ENCODE measurements around the gene ALMS1.
"Not testable (repeated sequence)": the region's sequence is repeated elsewhere in the genome, so short reads cannot be mapped to it uniquely, and the experiment has no call there.

The ALMS1 gene

DNA sequence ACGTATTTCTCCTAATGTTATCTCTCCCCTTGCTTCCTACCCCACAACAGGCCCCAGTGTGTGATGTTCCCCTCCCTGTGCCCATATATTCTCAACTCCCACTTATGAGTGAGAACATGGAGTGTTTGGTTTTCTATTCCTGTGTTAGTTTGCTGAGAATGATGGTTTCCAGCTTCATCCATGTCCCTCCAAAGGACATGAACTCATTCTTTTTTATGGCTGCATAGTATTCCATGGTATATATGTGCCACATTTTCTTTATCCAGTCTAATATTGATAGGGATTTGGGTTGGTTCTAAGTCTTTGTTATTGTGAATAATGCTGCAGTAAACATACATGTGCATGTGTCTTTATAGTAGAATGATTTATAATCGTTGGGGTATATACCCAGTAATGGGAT, 119.2 kb downstream of the ALMS1 start:
- not testable (repeated sequence) for DNase-seq

DNA sequence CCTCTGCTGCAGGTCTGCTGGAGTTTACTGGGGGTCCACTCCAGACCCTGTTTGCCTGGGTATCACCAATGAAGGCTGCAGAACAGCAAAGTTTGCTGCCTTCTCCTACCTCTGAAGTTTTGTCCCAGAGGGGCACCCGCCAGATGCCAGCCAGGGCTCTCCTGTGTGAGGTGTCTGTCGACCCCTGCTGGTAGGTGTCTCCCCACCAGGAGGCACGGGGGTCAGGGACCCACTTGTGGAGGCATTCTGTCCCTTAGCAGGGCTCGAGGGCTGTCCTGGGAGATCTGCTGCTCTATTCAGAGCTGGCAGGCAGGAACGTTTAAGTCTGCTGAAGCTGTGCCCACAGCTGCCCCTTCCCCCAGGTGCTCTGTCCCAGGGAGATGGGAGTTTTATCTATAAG, 124.8 kb downstream of the ALMS1 start:
- DNase-seq: not testable (repeated sequence)

DNA sequence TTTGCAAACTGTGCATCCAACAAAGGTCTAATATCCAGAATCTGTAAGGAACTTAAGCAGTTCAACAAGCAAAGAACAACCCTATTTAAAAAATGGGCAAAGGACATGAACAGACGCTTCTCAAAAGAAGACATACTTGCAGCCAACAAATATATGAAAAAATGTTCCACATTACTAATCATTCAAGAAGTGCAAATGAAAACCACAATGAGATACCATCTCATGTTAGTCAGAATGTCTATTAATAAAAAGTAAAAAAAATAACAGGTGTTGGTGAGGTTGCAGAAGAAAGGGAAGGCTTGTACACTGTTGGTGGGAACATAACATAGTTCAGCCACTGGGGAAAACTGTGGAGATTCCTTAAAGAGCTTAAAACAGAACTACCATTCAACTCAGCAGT, 130.4 kb downstream of the ALMS1 start:
- DNase-seq: no peak

DNA sequence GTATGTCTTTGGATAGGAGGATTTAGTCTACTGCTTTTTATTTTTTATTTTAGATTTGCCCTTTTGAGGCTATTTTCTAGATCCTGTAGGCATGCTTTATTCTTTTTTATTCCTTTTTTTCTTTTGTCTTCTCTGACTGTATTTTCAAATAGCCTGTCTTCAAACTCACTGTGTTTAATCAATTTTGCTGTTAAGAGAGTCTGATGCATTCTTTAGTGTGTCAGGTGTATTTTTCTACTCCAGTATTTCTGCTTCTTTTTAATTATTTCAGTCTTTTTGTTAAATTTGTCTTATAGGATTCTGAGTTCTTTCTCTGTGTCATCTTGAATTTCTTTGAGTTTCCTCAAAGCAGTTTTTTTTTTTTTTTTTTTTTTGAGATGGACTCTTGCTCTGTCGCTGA, 143.1 kb downstream of the ALMS1 start:
- DNase-seq: no peak

DNA sequence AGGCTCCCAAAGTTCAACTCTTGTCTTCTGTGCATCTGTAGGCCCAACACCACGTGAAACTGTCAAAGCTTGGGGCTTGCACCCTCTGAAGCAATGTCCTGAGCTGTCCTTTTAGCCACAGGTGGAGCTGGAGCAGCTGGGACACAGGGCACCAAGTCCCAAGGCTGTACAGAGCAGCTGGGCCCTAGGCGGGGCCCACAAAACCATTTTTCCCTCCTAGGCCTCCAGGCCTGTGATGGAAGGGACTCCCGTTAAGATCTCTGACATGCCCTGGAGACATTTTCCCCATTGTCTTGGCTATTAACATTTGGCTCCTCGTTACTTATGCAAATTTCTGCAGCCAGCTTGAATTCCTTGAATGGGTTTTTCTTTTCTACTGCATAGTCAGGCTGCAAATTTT, 145.1 kb downstream of the ALMS1 start:
- not testable (repeated sequence) for DNase-seq

DNA sequence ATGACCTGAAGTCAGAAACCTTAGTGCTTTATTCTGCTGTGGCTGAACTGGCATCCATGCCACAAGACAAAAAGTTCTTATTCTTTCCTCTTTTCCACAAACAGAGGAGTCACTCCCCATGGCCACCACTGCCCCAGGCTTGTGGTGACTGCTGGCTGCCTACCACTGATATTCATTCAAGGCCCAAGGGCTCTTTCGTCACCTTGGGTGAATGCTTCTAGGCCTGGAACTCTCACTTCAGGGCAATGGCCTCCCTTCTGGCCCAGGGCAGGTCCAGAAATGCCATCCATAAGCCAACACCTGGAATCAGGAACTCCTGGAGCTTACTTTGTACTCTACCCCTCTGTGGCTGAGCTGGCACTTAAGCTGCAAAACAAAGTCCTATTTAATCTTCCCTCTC, 146.7 kb downstream of the ALMS1 start:
- no peak for DNase-seq

DNA sequence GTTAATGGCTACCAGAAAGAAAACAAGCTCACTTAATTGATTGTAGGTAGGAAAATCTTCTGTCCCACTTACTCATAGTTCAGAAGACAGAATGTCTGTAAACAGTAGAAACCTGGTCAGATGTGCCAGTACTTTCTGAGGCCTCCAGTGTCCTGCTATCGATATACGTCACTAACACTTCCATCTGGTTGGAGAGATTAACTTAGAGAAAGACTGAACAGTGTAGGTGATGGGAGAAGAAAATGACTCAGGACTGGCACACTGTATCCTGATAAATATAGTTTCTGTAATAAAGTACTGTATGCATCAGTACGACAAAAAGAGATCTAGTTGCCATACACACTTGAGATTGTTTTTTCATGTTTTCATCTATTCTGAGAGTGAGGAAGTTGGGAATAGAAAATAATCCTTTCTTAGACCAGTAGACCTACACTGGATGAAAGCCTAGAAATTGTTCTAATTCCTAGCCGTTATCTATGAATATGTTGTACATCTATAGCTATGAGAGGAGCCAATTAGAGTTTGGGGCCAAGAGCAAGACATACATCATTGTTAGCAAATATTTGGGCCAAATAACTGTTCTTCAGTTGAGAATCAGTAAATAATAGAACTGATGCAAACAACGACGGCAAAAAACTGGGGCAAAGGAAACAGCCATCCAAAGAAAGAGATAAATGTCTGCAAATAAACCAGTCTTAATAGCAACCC, 150.7 kb downstream of the ALMS1 start:
- no peak for DNase-seq

DNA sequence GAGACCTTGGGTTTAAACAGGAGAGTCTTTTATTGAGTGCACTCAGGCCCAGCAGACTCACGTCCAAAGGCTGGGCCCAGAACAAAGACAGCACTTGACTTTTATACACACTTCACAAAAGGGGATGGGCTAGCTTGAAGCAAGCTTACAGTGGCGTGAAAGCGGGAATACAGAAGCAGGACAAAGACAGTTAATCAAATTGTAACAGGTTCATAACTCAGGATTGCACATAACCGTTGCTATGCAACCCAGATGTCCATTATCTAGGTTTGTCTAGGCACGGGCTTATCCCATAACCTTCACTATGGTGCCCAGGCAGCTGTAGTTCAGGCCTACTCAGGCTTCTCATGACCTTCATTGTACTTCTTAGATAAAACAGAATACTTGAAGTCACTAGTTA, 175.2 kb downstream of the ALMS1 start:
- DNase-seq: not testable (repeated sequence)

DNA sequence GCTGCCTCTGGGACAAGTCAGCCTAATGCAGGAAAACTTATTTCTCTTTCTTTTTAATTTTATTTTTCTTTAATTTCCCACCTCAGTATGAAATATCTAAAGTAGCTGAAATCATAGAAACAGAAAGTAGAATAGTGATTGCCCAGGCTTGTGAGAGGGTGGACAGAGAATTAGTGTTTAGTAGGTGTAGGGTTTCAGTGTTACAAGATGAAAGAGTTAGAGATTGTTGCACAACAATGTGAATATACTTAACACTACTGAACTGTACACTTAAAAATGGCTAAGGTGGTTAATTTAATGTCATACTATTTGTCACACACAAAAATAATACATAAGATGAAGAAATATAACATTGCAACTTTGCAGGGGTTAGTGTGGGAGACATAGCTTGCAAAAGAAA, 175.8 kb downstream of the ALMS1 start:
- DNase-seq: no peak

DNA sequence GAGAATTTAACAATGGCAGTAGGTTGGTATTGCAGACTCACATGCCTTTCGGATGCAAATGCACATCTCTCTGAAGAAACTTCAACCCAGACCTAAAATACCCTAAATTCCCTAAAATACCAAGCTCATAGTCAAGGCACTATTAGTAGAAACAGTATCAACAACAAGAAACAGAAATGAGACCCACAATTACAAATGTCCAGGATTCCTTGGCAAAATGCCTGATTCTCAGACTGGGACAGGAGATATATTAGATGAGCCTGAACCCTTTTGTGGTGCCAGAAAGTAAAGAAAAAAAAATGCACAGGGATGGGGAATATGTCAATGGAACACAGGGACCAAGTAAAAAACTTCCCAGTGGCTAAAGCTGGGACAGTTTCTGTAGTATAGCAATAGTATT, 179.3 kb downstream of the ALMS1 start:
- DNase-seq: no peak

DNA sequence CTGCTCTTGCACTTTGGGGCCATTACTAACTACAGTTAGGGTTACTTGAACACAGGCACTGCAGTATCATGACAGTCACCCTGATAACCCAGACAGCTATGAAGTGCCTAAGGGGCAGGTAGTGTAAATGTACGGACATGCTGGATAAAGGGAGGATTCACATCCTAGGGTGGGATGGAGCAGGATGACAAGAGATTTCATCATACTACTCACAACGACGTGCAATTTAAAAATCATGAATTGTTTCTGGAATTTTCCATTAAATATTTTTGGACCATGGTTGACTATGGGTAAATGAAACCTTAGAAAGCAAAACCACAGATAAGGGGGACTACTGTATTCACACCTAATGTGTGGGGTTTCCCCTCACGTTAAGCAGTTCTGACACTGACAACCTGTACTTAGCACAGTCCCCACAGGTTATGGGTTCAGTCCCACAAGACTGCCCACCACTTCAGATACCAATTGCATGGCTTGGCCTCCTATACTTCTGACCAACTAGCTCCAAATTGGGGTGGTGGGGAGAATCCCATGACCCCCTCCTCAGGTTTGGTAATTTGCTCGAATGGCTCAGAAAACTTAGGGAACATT, 180.7 kb downstream of the ALMS1 start:
- no peak for DNase-seq

DNA sequence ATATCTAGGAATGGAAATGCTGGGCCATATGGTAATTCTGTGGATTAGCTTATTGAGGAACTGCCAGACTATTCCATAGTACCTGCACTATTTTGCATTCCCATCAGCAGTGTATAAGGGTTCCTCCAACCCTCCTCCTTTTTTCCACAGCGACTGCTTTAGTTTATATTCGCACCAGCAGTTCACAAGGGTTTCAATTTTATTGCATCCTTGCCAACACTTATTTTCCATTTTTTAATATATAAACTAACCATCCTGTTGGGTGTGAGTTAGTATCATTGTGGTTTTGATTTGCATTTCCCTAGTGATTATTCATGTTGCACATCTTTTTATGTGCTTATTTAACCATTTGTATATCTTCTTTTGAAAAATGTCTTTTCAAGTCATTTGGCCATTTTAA, 189.6 kb downstream of the ALMS1 start:
- no peak for DNase-seq

DNA sequence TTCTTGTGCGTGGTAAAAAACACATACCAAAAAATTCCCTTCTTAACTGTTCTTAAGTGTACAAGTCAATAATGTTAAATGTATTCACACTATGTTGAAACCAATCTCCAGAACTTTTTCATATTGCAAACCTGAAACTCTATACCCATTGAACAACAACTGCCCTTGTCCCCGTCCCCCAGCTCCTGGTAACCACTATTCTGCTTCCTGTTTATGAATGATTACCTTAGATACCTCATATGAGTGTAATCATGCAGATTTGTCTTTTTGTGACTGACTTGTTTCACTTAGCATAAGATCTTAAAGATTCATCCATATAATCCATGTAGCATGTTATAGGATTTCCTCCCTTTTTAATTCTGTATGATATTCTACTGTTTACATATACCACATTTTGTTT, 196.7 kb downstream of the ALMS1 start:
- no peak for DNase-seq

DNA sequence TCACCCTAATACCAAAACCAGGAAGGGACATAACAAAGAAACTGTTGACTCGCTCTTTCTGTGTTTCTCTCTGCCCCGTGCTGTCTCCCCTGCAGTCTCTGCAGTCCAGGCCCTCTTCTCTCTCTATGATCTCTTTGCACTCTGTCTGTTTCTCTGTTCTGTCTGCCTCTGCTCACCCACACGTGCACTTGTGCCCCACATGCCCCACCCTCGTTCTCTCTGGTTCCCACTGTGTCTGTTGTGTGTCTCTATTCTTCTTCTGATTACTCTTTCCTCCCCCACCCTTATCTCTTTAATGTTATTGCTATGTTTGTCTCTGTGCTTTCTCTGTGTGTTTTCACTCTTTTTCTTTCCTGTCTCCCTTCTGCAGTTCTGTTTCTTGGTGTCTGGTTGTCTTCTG, 202.5 kb downstream of the ALMS1 start:
- no peak for DNase-seq

DNA sequence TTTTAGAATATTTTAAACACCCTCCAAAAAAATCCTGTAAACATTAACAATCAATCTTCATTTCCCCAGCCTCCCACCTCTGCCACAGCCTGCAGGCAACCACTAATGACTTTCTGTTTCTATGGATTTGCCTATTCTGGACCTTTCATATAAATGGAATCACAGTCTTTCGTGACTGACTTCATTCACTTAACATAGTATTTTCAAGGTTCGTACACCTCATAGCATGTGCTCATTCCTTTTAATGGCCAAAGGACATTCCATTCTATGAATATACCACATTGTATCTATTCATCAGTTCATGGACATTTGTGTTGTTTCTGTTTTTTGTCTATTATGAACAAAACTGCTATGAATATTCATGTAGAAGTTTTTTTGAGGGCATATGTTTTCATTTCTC, 208.0 kb downstream of the ALMS1 start:
- DNase-seq: no peak

DNA sequence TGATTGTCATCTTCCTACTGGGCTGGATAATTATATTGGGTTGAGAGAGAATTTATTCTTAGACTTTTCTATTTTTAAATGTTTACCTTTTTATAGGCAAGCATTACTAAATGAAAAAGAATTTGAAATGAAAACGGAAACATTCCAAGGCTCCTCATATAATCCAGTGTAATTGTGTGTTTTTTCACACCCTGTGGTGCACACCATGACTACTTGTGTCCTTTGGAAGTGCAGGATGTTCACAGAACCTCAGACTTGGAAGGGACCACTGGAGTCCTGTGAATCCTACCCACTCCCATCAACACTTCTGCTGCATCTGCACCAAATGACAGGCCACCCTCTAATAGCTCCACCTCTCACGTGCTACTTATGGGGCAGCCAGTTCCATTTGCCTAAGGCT, 208.6 kb downstream of the ALMS1 start:
- DNase-seq: no peak

DNA sequence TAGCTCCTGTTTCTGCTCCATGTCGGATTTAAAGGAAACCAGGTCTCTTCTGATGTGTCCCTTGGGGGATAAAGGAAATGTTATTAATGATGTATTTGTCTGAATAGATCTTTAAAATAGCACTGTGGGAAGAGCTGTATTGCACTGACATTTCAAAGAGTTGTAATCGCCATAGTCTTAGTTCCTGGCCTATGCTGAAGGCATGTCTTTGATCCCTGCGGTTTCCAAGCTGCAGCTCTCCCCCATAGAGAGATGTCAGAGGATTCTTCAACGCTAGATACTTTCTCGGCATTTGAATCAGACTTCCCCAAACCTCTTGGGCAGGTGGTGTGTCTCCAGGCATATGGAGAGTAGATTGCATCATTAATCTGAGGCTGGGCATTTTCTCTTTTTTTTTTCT, 216.1 kb downstream of the ALMS1 start:
- DNase-seq: no peak

DNA sequence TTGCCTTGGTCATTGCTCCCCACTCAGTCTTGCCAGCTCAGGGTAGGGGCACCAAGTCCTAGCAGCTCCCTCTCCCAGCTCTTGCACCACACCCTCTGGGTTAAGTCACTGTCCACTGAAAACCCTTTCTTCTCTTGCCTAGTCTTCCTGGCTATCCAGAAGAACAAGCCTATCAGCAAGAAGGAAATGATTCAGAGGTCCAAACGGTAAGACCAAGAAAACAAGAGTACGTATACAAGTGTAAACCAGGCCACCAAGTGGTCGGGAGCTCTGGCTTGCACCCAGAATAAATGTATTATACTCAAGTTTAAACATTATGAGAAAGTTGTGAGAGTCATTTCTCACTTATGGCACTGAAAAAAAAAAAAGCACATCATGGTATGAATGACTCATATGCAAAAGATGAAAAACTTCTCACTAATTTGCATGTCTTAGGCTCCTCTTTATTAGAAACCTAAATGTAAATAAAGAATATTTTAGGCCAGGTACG, 217.5 kb downstream of the ALMS1 start:
- DNase-seq: not testable (repeated sequence)

DNA sequence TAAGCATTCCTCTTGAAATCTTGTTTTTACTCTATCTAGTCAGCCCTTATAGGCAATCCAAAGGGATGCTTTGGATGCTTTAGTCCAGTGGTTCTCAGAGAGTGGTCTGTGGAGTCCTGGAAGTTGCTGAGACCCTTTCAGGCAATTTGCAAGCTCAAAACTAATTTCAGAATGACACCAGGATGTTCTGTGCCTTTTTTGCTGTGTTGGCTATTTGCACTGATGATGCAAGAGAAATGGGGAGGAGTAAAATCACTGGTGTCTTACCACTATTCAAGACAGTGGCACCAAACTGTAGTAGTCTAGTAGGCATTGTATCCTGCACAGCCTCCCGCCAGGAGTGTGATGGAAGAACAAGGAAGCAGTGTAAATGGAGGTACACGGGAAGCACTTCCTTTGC, 219.0 kb downstream of the ALMS1 start:
- DNase-seq: not testable (repeated sequence)

DNA sequence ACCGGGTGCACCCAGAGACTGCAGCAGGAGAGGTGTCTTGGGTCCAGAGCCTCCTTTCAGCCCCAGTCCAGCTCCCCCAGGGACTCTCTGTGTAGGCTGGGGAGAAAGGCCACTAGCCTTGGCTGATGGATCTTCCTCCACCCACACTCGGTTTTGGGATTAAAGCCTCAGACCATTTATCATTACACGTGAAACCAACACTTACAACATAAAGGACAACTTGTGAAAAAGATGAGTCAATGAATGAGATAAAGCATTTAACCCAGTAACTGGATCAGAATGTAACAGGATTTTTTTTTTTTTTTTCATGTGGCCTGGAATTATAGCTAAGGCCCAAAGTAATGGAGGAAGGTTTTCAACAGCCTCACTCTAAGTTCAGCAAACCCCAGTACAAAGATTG, 224.5 kb downstream of the ALMS1 start:
- no peak for DNase-seq

DNA sequence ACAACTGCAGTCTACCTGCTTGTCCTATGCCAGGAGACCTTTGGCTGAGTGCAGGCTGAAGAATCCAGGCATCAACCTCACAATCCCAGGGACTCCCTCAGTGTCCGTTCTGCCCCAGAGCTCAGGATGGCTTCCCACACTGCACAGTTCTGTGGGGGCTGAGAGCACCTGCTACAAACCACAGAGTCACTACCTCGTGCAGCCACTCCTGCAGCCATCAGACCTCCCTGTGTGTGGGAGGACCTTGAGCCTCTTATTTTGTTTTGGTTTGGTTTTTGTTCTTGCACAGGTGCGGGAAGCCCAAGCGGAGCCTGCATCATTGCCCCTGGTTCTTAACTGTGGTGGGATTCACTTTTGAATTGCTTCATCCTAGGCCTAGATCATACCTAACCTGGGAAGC, 225.6 kb downstream of the ALMS1 start:
- no peak for DNase-seq

DNA sequence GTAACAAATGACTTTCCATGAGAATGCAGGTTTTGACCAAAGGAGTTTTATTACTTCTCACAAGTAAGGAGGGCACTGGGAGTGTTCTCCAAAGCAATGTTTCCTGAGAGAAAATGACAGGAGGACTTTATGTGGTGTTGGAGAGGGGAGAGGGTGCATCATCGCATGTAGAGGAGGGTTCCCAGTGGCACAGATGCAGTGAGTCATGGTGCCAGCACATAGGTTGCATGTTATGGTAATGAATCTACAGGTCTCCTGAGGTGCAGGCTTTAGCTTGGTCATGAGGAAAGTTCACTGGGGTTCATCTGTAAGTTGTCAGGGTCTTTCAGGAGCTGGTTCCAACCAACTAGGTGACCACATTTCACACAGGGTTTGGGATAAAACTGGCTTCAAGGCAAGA, 226.2 kb downstream of the ALMS1 start:
- DNase-seq: no peak

DNA sequence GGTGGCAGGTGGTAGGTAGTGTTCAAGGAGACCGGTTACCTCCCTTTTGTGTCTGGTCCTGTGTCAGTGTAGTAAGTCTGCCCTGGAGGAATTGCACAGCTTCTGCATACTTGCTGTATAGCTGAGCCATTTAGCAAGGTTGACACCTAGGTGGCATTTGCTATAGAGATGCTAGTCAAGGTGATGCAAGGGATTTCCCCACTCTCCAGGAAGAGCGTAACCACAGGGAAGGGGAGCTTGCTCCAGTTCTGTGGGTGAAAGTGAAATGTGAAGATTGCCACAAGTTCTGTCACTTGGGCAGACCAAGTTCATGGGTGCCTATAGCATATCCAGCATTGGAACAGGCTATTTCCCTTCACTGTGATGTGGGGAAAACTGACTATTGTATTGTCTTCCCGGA, 228.5 kb downstream of the ALMS1 start:
- no peak for DNase-seq

DNA sequence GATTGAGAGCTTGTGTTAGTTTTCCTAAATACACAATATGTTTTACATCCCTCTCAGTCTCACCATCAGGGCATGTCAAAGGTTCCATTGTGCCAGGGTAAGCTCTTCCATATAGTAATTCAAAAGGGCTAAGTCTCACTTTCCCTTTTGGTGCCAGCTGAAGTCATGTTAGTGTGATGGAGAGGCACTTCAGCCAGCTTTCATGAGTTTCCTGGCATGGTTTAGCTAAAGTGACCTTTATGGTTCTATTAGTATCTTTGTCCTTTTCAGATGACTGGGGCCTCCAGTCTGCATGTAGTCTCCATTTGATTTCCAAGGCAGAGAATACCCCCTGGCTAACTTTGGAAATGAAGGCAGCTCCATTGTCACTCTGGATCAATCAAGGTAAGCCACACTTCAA, 229.4 kb downstream of the ALMS1 start:
- no peak for DNase-seq

DNA sequence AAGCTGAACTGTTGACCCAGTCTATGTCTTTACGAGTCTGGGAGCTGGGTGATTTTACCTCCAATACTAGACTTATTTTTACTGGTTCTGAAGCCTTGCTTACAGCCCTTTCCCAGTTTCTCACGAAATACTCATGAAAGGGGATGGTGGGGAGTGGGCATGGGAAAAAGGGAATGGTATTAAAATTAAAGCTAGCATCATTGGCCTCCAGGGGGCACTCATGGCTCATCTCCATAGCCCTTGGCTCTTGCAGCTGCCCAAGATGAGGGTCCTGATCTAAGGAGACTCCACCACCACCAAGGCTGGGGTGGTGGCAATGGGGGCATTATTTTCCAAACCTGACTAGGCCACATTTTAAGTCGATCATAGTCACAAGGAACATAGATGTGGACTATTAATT, 234.3 kb downstream of the ALMS1 start:
- DNase-seq: not testable (repeated sequence)

Data from hippocampal formation (tissue), 2 donors.